NCI-H524 treated with DMSO at 0.1 percent for 48 hours (cell line): ENCODE measurements around the gene MBD3L2B.
"Not testable (repeated sequence)": the region's sequence is repeated elsewhere in the genome, so short reads cannot be mapped to it uniquely, and the experiment has no call there.

Experiments
- DNase-seq: peaks from one replicate; lab custom pipeline; 2025; lab: John Stamatoyannopoulos, UW

Gene MBD3L2B

GRCh38 chr19:7021331-7021730, at the start of gene MBD3L2B:
Gene MBD3L2B, minus strand, starts transcription at chr19:7021431. Its CDS starts 34 bp downstream, at chr19:7021397.
- DNase-seq, result not testable (repeated sequence)

GRCh38 chr19:7069904-7070226, 48.6 kb upstream of the MBD3L2B start:
- DNase-seq, result no peak

GRCh38 chr19:7069042-7069903, 48.0 kb upstream of the MBD3L2B start, which contains the start of gene ZNF557:
Gene ZNF557, plus strand, starts transcription at chr19:7069703. Its CDS starts 5,372 bp downstream, at chr19:7075075.
- DNase-seq, result peak; percentile 58

DNA sequence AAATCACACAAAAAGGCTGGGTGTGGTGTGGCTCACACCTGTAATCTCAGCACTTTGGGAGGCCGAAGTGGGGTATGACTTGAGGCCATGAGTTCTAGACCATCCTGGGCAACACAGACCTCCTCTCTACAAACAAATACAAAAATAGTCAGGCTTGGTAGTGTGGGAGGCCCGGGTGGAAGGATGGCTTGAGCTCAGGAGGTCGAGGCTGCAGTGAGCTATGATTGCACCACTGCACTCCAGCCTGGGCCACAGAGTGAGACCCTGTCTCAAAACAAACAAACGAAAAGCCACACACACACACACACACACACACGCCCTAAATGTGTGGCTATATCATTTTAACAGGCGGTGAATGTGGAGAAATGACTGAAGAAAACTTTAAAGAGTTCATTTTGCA, 47.4 kb upstream of the MBD3L2B start:
- DNase-seq, result no peak

GRCh38 chr19:7067716-7068115, 46.5 kb upstream of the MBD3L2B start:
- DNase-seq, result no peak

- not testable (repeated sequence) for DNase-seq
Measured at GRCh38 chr19:7067122-7067521, 45.9 kb upstream of the MBD3L2B start.

GRCh38 chr19:7063764-7064418, 42.7 kb upstream of the MBD3L2B start:
- no peak for DNase-seq

DNA sequence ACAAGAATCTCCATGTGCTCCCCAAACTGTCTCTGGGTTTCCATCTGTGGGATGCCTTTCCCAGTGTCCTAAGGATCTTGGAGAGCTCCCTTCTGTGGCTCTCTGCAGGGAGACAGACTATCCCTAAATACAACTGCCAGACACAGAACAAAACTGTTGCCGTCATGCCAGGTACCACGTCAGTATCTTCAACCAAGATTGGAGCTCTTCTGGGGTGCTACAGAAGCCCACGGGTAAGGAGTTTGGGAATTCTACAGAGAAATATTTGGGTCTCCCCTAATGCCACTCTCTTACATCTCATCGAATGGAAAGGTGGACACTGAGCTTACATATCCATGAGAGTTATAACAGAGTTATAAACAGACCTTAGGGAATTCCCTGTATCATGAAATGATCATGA, 42.1 kb upstream of the MBD3L2B start:
- no peak for DNase-seq

GRCh38 chr19:7059977-7060376, 38.7 kb upstream of the MBD3L2B start:
- not testable (repeated sequence) for DNase-seq

DNA sequence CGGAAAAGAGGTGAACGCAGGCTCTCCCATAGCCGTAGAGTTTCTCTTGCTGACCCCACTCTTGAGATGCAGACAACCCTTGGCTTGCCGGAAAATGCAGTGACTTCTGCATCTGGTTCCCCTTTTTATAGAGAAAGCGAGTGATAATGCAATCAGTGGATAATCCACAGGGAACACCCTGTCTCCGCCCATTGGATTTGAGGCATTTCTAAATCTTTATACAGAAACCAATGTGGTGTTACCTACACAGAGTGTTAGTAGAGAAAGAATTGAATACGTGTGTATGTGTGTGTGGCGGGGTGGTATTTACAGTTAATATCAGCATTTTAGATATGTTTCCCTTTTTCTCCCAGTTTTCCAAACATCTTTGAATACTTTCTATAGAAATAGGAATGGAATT, 37.3 kb upstream of the MBD3L2B start, which contains the start of gene MBD3L3:
Gene MBD3L3 (minus strand): TSS at position 101 of the 400 bp plus-strand sequence. CDS start 71 bp downstream, at position 30.
- DNase-seq, result not testable (repeated sequence)

- not testable (repeated sequence) for DNase-seq
Measured at GRCh38 chr19:7056371-7056770, 35.1 kb upstream of the MBD3L2B start.

DNA sequence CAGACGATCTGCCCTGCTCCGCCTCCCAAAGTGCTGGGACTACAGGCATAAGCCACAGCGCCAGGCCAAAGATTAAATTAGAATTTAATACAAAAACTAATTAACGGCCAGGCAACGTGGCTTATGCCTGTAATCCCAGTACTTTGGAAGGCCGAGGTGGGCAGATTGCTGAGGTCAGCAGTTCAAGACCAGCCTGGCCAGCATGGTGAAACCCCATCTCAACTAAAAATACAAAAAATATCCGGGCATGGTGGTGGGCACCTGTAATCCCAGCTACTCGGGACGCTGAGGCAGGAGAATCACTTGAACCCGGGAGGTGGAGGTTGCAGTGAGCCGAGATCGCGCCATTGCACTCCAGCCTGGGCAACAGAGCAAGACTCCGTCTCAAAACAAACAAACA, 34.4 kb upstream of the MBD3L2B start:
- not testable (repeated sequence) for DNase-seq

GRCh38 chr19:7054635-7055368, 33.6 kb upstream of the MBD3L2B start:
- DNase-seq, result not testable (repeated sequence)

- DNase-seq, result not testable (repeated sequence)
Measured at GRCh38 chr19:7052896-7053295, 31.7 kb upstream of the MBD3L2B start.

GRCh38 chr19:7051421-7051820, 30.2 kb upstream of the MBD3L2B start:
- not testable (repeated sequence) for DNase-seq

- DNase-seq, result not testable (repeated sequence)
Measured at GRCh38 chr19:7049021-7049420, 27.8 kb upstream of the MBD3L2B start, which contains the start of gene MBD3L2. Gene MBD3L2, plus strand, starts transcription at chr19:7049321. Its CDS starts 53 bp downstream, at chr19:7049374.

DNA sequence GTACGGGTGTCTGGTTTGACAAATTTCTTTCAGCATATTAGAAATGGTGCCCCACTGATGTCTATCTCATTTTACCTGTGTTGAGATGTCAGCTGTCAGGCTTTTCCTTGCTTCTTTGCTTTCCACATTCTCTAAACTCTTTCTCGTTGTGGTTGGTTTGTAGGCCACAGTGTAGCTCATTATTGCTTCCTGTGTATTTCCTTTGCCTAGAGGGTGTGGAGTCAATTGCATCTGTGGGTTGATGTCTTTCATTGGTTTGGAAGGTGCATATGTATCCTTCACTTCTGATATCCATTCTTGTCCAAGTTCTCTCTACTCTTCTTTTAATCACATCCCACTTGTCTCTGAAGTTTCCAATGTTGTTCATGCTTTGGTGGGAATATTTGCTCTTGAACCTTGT, 20.3 kb upstream of the MBD3L2B start:
- DNase-seq, result not testable (repeated sequence)

- DNase-seq, result not testable (repeated sequence)
Measured at GRCh38 chr19:7040079-7040478, 18.8 kb upstream of the MBD3L2B start, which contains the start of gene MBD3L4. Gene MBD3L4, minus strand, starts transcription at chr19:7040179. Its CDS starts 35 bp downstream, at chr19:7040144.

DNA sequence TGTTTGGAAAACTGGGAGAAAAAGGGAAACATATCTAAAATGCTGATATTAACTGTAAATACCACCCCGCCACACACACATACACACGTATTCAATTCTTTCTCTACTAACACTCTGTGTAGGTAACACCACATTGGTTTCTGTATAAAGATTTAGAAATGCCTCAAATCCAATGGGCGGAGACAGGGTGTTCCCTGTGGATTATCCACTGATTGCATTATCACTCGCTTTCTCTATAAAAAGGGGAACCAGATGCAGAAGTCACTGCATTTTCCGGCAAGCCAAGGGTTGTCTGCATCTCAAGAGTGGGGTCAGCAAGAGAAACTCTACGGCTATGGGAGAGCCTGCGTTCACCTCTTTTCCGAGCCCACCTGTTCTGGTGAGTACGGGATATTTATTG, 9.0 kb upstream of the MBD3L2B start, which contains the start of gene MBD3L5:
Gene MBD3L5 (plus strand): TSS at position 301 of the 400 bp plus-strand sequence. CDS start 34 bp downstream, at position 335.
- not testable (repeated sequence) for DNase-seq

- DNase-seq, result not testable (repeated sequence)
Measured at GRCh38 chr19:7028790-7029189, 7.6 kb upstream of the MBD3L2B start.

DNA sequence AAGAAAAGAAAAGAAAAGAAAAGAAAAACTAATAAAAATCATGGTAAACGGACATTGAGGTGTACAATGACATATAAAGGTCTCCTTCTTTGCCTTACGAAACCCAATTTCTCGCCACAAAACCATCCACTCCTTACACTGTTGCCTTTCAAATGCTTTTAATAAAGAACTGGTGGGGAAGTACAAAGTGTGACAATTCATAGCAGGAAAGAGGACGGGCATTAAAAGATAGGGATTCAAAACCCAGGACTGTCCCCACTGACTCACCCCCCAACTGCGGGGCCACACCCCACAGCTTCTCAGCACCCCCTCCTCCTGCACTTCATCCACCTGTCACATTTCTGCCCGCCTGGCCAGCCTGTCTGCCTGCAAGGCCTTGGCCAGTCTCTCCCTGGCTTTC, 2.4 kb downstream of the MBD3L2B start:
- no peak for DNase-seq

GRCh38 chr19:7013678-7014077, 7.6 kb downstream of the MBD3L2B start:
- no peak for DNase-seq
